Esophagus muscularis mucosa (tissue), 4 donors: ENCODE results near the gene SLC4A4. TPM values are rescaled to one million over a fixed set of nuclear protein-coding genes. Genes with fewer than 3 reads are reported as not detected.

Experiments used
- DNase-seq: peaks from one replicate; pipeline ENCODE4 v3.0.0-alpha.2; 2017; ENCODE audit errors: extremely low spot score
- H3K27ac ChIP-seq, 4 donors: fragments of 200-600 bp; sonication (generic); replicated peaks in 1 of 4; 1 replicate in 3 of 4; 2 replicates in 1 of 4; pipeline ENCODE4 v1.5.1; 2016 to 2019; ENCODE audit warnings: mild to moderate bottlenecking in 1 of 4
- H3K27me3 ChIP-seq, 4 donors: fragments of 200-600 bp; sonication (generic); one replicate each; pipeline versions ENCODE4 v1.5.1 to v1.6.0; 2016 to 2019
- H3K36me3 ChIP-seq, 4 donors: fragments of 200-600 bp; sonication (generic); one replicate each; pipeline ENCODE4 v1.5.1; 2016 to 2019
- H3K4me1 ChIP-seq, 4 donors: fragments of 200-600 bp; sonication (generic); one replicate each; pipeline ENCODE4 v1.5.1; 2016 to 2019
- H3K4me3 ChIP-seq, 4 donors: fragments of 200-600 bp; sonication (generic); 1 replicate in 2 of 4; 2 replicates in 2 of 4; pipeline ENCODE4 v1.5.1; 2016 to 2019; ENCODE audit warnings: mild to moderate bottlenecking in 4 of 4, moderate library complexity in 1 of 4
- H3K9me3 ChIP-seq, 4 donors: fragments of 200-600 bp; sonication (generic); 1 replicate in 3 of 4; 2 replicates in 1 of 4; pipeline ENCODE4 v1.5.1; 2016 to 2019
- CTCF ChIP-seq, 3 experiments: fragments of 200-600 bp in 2 of 3; fragments of 450-650 bp in 1 of 3; sonication (generic) in 2 of 3; IDR thresholded peaks; one replicate each; pipeline ENCODE4 v1.5.1; 2017 to 2019; ENCODE audit warnings: antibody characterized with exemption in 3 of 3, mild to moderate bottlenecking in 2 of 3, moderate library complexity in 1 of 3
- EP300 ChIP-seq: sonication (generic); formaldehyde crosslinking; IDR thresholded peaks from one replicate; pipeline ENCODE4 v1.6.1; 2017; ENCODE audit warnings: antibody characterized with exemption
- POLR2A ChIP-seq: fragments of 450-650 bp; IDR thresholded peaks from one replicate; pipeline ENCODE4 v1.6.1; 2017; ENCODE audit warnings: antibody characterized with exemption, moderate library complexity, mild to moderate bottlenecking, low read depth
- POLR2AphosphoS5 ChIP-seq, 2 donors: sonication (generic); formaldehyde crosslinking; IDR thresholded peaks; one replicate each; pipeline ENCODE4 v1.6.1; 2017; ENCODE audit warnings: antibody characterized with exemption in 2 of 2
- WGBS: methylation state at CpG from one replicate; pipeline ENCODE4 v1.1.5; 2018; 5-methylcytosine and 5-hydroxymethylcytosine counted together
- intact Hi-C: fragments of 100-400 bp; cut with DNase I; formaldehyde crosslinking; loops from one replicate; pipeline ENCODE4 v1.15.1; 2023
- total RNA-seq, 4 donors: library from RNA; depleted of rRNA; stranded (reverse); fragments of >200 nt; gene quantifications; one replicate each; pipeline versions ENCODE4 v1.1.0 to v1.2.1, GENCODE V29; 2016

SLC4A4 gene
- total RNA-seq, 4 donors from 2014 or later: 1.2 to 4.8 (median 2.7) TPM

- TF ChIP-seq EP300: no peak
- TF ChIP-seq POLR2A: no peak
- no peak for TF ChIP-seq CTCF (IDR thresholded peaks at IDR 0.05)
- no peak for TF ChIP-seq POLR2AphosphoS5 (IDR thresholded peaks at IDR 0.05)
- Histone ChIP-seq H3K4me1 (no peaks in the 10 kb centered on the region), H3K27me3 (no peaks in the 10 kb centered on the region), H3K36me3 (no peaks in the 10 kb centered on the region), H3K27ac (no peak overlapping the region), H3K9me3 (no peaks in the 10 kb centered on the region), H3K4me3 (no peak overlapping the region)
- intact Hi-C loops: no loop called here
- DNase-seq: no peak
These were observed 22.7 kb downstream of the SLC4A4 start for GRCh38 chr4:71361476-71361875.

GRCh38 chr4:71366766-71367165 lies 27.9 kb downstream of the SLC4A4 start:
- Histone ChIP-seq H3K27me3 (no peaks in the 10 kb centered on the region), H3K36me3 (no peaks in the 10 kb centered on the region), H3K27ac (no peak overlapping the region), H3K4me1 (no peaks in the 10 kb centered on the region), H3K9me3 (no peaks in the 10 kb centered on the region), H3K4me3 (no peak overlapping the region)
- no peak for DNase-seq
- TF ChIP-seq POLR2A (no peak), EP300 (no peak), CTCF (IDR thresholded peaks at IDR 0.05) (no peak), POLR2AphosphoS5 (IDR thresholded peaks at IDR 0.05) (no peak)
- WGBS: 59% methylated on average over 3 of the region's 3 CpGs
- intact Hi-C loops: no loop called here

GRCh38 chr4:71367546-71367945 lies 28.7 kb downstream of the SLC4A4 start:
- no peaks in the 10 kb centered on the region for H3K27me3 ChIP-seq
- 85% methylated on average over 2 of the region's 2 CpGs for WGBS
- no peak overlapping the region for H3K27ac ChIP-seq
- H3K4me1 ChIP-seq: no peaks in the 10 kb centered on the region
- no peak overlapping the region for H3K4me3 ChIP-seq
- DNase-seq: no peak
- H3K9me3 ChIP-seq: no peaks in the 10 kb centered on the region
- TF ChIP-seq POLR2A (no peak), CTCF (IDR thresholded peaks at IDR 0.05) (no peak), POLR2AphosphoS5 (IDR thresholded peaks at IDR 0.05) (no peak), EP300 (no peak)
- intact Hi-C loops: no loop called here
- no peaks in the 10 kb centered on the region for H3K36me3 ChIP-seq

- WGBS: 94% methylated on average over 12 of the region's 12 CpGs
- no peak for DNase-seq
- H3K36me3 ChIP-seq: no peaks in the 10 kb centered on the region
- H3K27me3 ChIP-seq: no peaks in the 10 kb centered on the region
- H3K27ac ChIP-seq: no peak overlapping the region
- no peaks in the 10 kb centered on the region for H3K9me3 ChIP-seq
- TF ChIP-seq CTCF (IDR thresholded peaks at IDR 0.05): no peak
- TF ChIP-seq POLR2A: no peak
- no peak for TF ChIP-seq POLR2AphosphoS5 (IDR thresholded peaks at IDR 0.05)
- TF ChIP-seq EP300: no peak
- no peak overlapping the region for H3K4me3 ChIP-seq
- H3K4me1 ChIP-seq: no peaks in the 10 kb centered on the region
- intact Hi-C loops: no loop called here
These were observed 30.1 kb downstream of the SLC4A4 start for GRCh38 chr4:71368906-71369305.

- Histone ChIP-seq H3K4me3 (no peak overlapping the region), H3K36me3 (no peaks in the 10 kb centered on the region), H3K27ac (no peak overlapping the region), H3K27me3 (no peaks in the 10 kb centered on the region), H3K4me1 (no peaks in the 10 kb centered on the region), H3K9me3 (no peaks in the 10 kb centered on the region)
- intact Hi-C loops: no loop called here
- DNase-seq: no peak
- TF ChIP-seq POLR2AphosphoS5 (IDR thresholded peaks at IDR 0.05): no peak
- no peak for TF ChIP-seq POLR2A
- no peak for TF ChIP-seq CTCF (IDR thresholded peaks at IDR 0.05)
- TF ChIP-seq EP300: no peak
These were observed 30.7 kb downstream of the SLC4A4 start for GRCh38 chr4:71369536-71369935.
